IPS-20b (cell line): Measurements from ENCODE around the gene CACNB2.

Experiments used
- H3K27ac ChIP-seq: one replicate; pipeline ENCODE4 v1.5.1; 2013; ENCODE audit warnings: low read length
- H3K27me3 ChIP-seq: 2 replicates; pipeline ENCODE4 v1.6.1; 2013; ENCODE audit warnings: mild to moderate bottlenecking, low read length, inconsistent platforms; ENCODE audit not compliant: insufficient read depth
- H3K36me3 ChIP-seq: 2 replicates; pipeline ENCODE4 v1.6.1; 2013; ENCODE audit warnings: low read depth, mild to moderate bottlenecking, inconsistent platforms, low read length, moderate library complexity; ENCODE audit not compliant: insufficient read depth
- H3K4me1 ChIP-seq: 2 replicates; pipeline ENCODE4 v1.6.1; 2013; ENCODE audit warnings: mild to moderate bottlenecking, control low read depth, inconsistent platforms, low read length, moderate library complexity; ENCODE audit not compliant: insufficient read depth
- H3K4me3 ChIP-seq: 2 replicates; pipeline ENCODE4 v1.5.1; 2013; ENCODE audit warnings: mild to moderate bottlenecking, low read length, inconsistent platforms
- H3K9ac ChIP-seq: 2 replicates; pipeline ENCODE4 v1.6.1; 2013; ENCODE audit warnings: low read depth, mild to moderate bottlenecking, inconsistent platforms, low read length, moderate library complexity
- H3K9me3 ChIP-seq: 2 replicates; pipeline ENCODE4 v1.6.1; 2013; ENCODE audit warnings: mild to moderate bottlenecking, low read depth, low read length, inconsistent platforms; ENCODE audit not compliant: insufficient read depth

The CACNB2 gene

GRCh38 chr10:18352175-18352574, 212.0 kb downstream of the CACNB2 start:
- no peaks in the 10 kb centered on the region for H3K27me3 ChIP-seq
- no peaks in the 10 kb centered on the region for H3K36me3 ChIP-seq
- H3K9me3 ChIP-seq = no peaks in the 10 kb centered on the region
- no peak overlapping the region for H3K9ac ChIP-seq
- no peak overlapping the region for H3K27ac ChIP-seq
- H3K4me1 ChIP-seq = no peaks in the 10 kb centered on the region
- no peak overlapping the region for H3K4me3 ChIP-seq

GRCh38 chr10:18359812-18360211, 219.6 kb downstream of the CACNB2 start:
- no peaks in the 10 kb centered on the region for H3K36me3 ChIP-seq
- no peak overlapping the region for H3K9ac ChIP-seq
- no peak overlapping the region for H3K27ac ChIP-seq
- H3K4me3 ChIP-seq = no peak overlapping the region
- H3K27me3 ChIP-seq = no peaks in the 10 kb centered on the region
- H3K9me3 ChIP-seq = no peaks in the 10 kb centered on the region
- H3K4me1 ChIP-seq = no peaks in the 10 kb centered on the region

- H3K27ac ChIP-seq = no peak overlapping the region
- H3K9ac ChIP-seq = no peak overlapping the region
- no peaks in the 10 kb centered on the region for H3K9me3 ChIP-seq
- H3K27me3 ChIP-seq = no peaks in the 10 kb centered on the region
- no peaks in the 10 kb centered on the region for H3K36me3 ChIP-seq
- H3K4me3 ChIP-seq = no peak overlapping the region
- H3K4me1 ChIP-seq = no peaks in the 10 kb centered on the region
Measured at GRCh38 chr10:18362892-18363291, 222.7 kb downstream of the CACNB2 start.

- Histone ChIP-seq H3K9me3 (no peaks in the 10 kb centered on the region), H3K27me3 (no peaks in the 10 kb centered on the region)
Measured at GRCh38 chr10:18364987-18365775, 225.0 kb downstream of the CACNB2 start.

GRCh38 chr10:18367840-18368239, 227.6 kb downstream of the CACNB2 start:
- no peak overlapping the region for H3K4me3 ChIP-seq
- H3K4me1 ChIP-seq = no peaks in the 10 kb centered on the region
- no peak overlapping the region for H3K27ac ChIP-seq

More at GRCh38 chr10:18364987-18365775, 225.0 kb downstream of the CACNB2 start:
- no peak overlapping the region for H3K4me3 ChIP-seq
- no peaks in the 10 kb centered on the region for H3K4me1 ChIP-seq
- H3K9ac ChIP-seq = no peak overlapping the region
- no peak overlapping the region for H3K27ac ChIP-seq
- no peaks in the 10 kb centered on the region for H3K36me3 ChIP-seq

GRCh38 chr10:18368273-18368672, 228.0 kb downstream of the CACNB2 start:
- no peak overlapping the region for H3K9ac ChIP-seq
- no peak overlapping the region for H3K27ac ChIP-seq
- no peak overlapping the region for H3K4me3 ChIP-seq
- no peaks in the 10 kb centered on the region for H3K36me3 ChIP-seq
- H3K27me3 ChIP-seq = no peaks in the 10 kb centered on the region
- H3K4me1 ChIP-seq = no peaks in the 10 kb centered on the region
- H3K9me3 ChIP-seq = no peaks in the 10 kb centered on the region

More at GRCh38 chr10:18367840-18368239, 227.6 kb downstream of the CACNB2 start:
- no peaks in the 10 kb centered on the region for H3K27me3 ChIP-seq
- H3K9ac ChIP-seq = no peak overlapping the region
- no peaks in the 10 kb centered on the region for H3K9me3 ChIP-seq
- no peaks in the 10 kb centered on the region for H3K36me3 ChIP-seq

- no peaks in the 10 kb centered on the region for H3K36me3 ChIP-seq
- no peaks in the 10 kb centered on the region for H3K4me1 ChIP-seq
- H3K27me3 ChIP-seq = no peaks in the 10 kb centered on the region
- H3K4me3 ChIP-seq = no peak overlapping the region
- no peak overlapping the region for H3K27ac ChIP-seq
- H3K9me3 ChIP-seq = no peaks in the 10 kb centered on the region
- H3K9ac ChIP-seq = no peak overlapping the region
Measured at GRCh38 chr10:18368682-18369081, 228.5 kb downstream of the CACNB2 start.

GRCh38 chr10:18369859-18370473, 229.7 kb downstream of the CACNB2 start:
- Histone ChIP-seq H3K9ac (no peak overlapping the region), H3K27me3 (no peaks in the 10 kb centered on the region), H3K4me3 (no peak overlapping the region), H3K4me1 (no peaks in the 10 kb centered on the region), H3K27ac (no peak overlapping the region), H3K9me3 (no peaks in the 10 kb centered on the region), H3K36me3 (no peaks in the 10 kb centered on the region)

GRCh38 chr10:18376650-18377049, 236.4 kb downstream of the CACNB2 start:
- H3K27ac ChIP-seq = no peak overlapping the region
- no peak overlapping the region for H3K9ac ChIP-seq
- H3K27me3 ChIP-seq = no peaks in the 10 kb centered on the region
- no peaks in the 10 kb centered on the region; the same call in 1 of the 2 replicates for H3K9me3 ChIP-seq
- no peaks in the 10 kb centered on the region for H3K4me1 ChIP-seq
- no peak overlapping the region for H3K4me3 ChIP-seq
- H3K36me3 ChIP-seq = no peaks in the 10 kb centered on the region

- Histone ChIP-seq H3K4me1 (no peaks in the 10 kb centered on the region), H3K4me3 (no peak overlapping the region), H3K36me3 (no peaks in the 10 kb centered on the region), H3K9me3 (no peaks in the 10 kb centered on the region; the same call in 1 of the 2 replicates), H3K9ac (no peak overlapping the region), H3K27me3 (no peaks in the 10 kb centered on the region), H3K27ac (no peak overlapping the region)
Measured at GRCh38 chr10:18377898-18378297, 237.7 kb downstream of the CACNB2 start.

GRCh38 chr10:18378766-18379165, 238.5 kb downstream of the CACNB2 start:
- no peaks in the 10 kb centered on the region for H3K27me3 ChIP-seq
- H3K9ac ChIP-seq = no peak overlapping the region
- no peak overlapping the region for H3K4me3 ChIP-seq
- H3K36me3 ChIP-seq = no peaks in the 10 kb centered on the region
- no peaks in the 10 kb centered on the region; the same call in 1 of the 2 replicates for H3K9me3 ChIP-seq
- H3K27ac ChIP-seq = no peak overlapping the region
- no peaks in the 10 kb centered on the region for H3K4me1 ChIP-seq

- Histone ChIP-seq H3K36me3 (no peaks in the 10 kb centered on the region), H3K4me3 (no peak overlapping the region), H3K9me3 (no peaks in the 10 kb centered on the region), H3K9ac (no peak overlapping the region), H3K4me1 (no peaks in the 10 kb centered on the region), H3K27ac (no peak overlapping the region), H3K27me3 (no peaks in the 10 kb centered on the region)
Measured at GRCh38 chr10:18381679-18382078, 241.5 kb downstream of the CACNB2 start.
